Left kidney (tissue), 2 donors: ENCODE results near the gene TUBGCP2. TPM values are rescaled to one million over a fixed set of nuclear protein-coding genes. Genes with fewer than 3 reads are reported as not detected.

ENCODE experiments used
- DNase-seq: peaks from one replicate; pipeline ENCODE4 v3.0.0-alpha.2; 2013
- polyA plus RNA-seq: library from polyadenylated mRNA; unstranded; fragments of 120-200 nt; gene quantifications from one replicate; pipeline ENCODE4 v1.2.1, GENCODE V29; 2013; ENCODE audit not compliant: insufficient read length

Gene TUBGCP2
- polyA plus RNA-seq, 1 donor: 63.9 TPM

DNA sequence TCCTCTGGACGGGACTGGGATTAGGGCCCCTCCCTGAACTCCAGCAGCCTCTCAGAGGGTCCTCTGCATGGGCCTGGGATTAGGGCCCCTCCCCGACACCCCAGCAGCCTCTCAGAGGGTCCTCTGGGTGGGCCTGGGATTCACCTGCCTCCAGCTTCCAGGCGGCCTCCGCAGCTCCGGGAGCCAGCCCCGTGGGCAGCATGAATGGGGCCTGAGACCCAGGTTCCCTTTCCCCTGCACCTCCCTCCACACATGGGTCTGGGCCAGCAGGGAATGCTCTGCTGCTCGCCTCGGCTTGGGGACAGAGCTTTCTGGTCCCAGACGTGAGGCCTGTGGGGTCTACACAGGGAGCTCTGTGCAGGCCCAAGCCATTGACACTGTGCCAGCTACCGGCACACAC is 5.5 kb downstream of the TUBGCP2 start:
- DNase-seq: no peak

DNA sequence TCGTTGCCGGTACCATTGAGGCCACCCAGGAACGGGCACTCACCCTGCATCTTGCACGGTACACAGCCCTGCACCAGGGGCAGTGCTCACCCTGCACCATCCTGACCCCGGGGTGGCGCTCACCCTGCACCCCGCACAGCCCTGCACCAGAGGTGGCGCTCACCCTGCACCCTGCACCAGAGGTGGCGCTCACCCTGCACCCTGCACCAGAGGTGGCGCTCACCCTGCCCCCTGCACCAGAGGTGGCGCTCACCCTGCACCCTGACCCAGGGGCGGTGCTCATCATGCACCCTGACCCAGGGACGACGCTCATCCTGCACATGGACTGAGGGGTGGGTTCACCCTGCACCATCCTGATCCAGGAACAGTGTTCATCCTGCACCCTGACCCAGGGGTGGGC is 6.4 kb downstream of the TUBGCP2 start:
- DNase-seq: no peak

- DNase-seq: no peak
Measured at GRCh38 chr10:133299738-133300137, 8.9 kb downstream of the TUBGCP2 start.

GRCh38 chr10:133299224-133299623 is 9.4 kb downstream of the TUBGCP2 start:
- DNase-seq: no peak

DNA sequence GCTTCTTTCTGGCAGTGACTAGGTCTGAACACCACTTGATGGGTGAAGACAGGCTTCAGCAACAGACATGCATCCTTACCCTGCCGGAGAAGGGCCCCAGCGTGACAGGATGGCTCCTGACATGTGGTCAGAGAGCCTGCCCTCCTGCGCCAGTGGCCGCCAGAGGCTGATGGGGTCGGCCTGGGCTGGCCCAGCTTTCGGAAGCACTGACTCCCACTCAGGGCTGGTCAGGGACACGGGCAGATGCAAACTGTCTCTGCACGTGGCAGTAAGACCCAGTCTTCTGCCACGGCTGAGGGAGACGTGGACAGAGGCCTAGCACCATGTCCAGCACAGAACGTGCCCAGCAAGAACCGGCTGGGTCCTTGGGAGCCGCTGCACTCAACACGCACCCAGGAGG is 10.2 kb downstream of the TUBGCP2 start:
- no peak for DNase-seq

GRCh38 chr10:133297504-133297903 is 11.2 kb downstream of the TUBGCP2 start:
- DNase-seq: no peak

DNA sequence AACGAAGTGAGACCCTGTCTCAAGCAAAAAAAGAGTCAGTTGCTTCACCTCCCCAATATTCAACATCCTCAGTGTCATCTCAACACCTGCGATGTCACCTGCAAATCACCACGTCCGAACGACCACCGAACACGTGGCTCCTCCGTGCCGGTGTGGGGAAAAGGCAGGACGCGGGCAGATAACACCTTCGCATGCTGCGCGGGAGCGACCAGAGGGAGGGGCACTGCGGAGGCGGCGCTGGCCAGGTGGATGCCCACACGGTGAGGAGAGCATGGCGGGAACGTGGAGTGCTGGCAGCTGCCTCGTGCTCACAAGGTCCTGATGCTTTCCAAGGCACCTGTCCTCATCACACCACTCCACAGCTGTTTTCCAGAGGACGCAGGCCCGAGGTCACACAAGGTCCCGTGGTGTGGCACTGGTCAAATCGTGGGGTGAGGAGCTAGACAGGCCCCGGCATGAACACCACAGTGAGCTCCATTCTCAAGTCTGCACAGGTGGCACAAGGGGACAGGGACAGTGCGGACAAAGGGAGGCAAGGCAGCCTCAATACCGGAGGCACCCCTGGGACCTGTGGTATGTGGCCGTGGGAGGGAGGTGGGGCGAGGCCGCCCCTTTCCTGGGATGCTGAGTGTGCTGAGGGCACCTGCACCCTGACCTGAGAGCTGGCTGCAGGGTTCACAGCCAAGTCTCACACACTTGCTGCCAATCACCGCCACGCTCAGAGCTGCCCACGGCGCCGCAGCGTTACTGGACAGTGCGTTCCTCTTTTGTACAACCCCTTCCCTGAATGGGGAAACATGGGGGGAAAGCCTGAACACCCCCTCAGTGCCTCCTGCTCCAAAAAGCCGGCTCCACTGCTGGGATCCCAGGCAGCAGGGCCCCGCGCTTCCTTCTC is 13.0 kb downstream of the TUBGCP2 start:
- no peak for DNase-seq

- DNase-seq: no peak
Measured at GRCh38 chr10:133294189-133294588, 14.5 kb downstream of the TUBGCP2 start.

DNA sequence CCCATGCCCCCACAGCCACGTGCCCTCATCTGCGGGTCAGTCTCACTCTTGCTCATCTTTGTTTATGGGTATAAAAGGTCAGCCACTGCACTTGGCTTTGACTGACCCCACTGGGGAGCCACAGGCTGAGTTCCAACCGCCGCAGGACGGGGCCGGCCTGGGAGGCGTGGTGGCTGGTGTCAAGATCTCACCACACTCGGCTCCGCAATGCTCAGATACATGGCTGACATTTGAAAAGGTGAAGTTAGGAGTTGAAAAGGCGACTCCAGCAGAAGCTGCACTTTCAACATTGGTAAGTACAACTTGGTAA is 14.9 kb downstream of the TUBGCP2 start:
- no peak for DNase-seq

- DNase-seq: no peak
Measured at GRCh38 chr10:133292919-133293809, 15.5 kb downstream of the TUBGCP2 start.

DNA sequence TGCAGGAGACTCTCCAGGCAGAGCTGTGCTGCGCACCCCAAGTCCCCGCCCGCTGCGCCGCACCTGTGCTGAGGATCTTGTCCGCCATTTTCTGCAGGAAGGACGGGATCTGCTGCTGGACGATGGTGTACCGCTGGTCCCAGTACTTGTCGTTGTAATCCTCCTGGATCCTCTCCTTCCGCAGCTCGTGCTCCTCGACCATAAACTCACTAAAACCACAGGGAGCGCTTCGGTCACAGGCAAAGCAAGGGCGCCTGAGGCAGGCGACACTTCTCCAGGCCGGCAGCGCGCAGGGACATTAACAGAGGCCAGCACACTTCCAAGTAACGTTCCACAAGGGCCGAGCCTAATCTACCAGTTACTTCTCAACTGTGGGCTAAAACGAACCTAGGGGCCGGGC is 18.9 kb downstream of the TUBGCP2 start:
- DNase-seq: no peak

GRCh38 chr10:133287832-133288500 is 20.7 kb downstream of the TUBGCP2 start:
- DNase-seq: no peak

- no peak for DNase-seq
Measured at GRCh38 chr10:133286366-133286765, 22.3 kb downstream of the TUBGCP2 start.

DNA sequence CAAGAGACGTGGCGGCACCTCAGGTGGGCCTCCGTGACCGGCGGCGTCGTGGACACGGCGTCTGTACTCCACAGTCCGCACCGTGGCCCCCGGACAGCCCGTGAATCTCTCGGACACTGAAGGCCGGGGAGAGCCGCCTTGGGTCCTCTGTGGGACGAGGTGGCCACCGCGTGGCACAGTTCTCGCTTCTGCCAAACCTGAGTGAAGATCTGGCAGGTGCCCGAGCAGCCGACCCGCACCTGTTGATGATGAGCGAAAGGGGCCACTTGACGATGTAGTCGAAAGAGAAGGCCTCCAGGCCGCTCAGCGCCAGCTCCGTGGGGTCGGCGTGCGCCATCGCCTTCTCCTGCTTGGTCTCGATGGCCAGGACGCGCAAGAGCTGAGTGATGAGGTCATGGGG is 23.5 kb downstream of the TUBGCP2 start:
- DNase-seq: no peak

- no peak for DNase-seq
Measured at GRCh38 chr10:133283931-133284330, 24.7 kb downstream of the TUBGCP2 start.

- DNase-seq: no peak
Measured at GRCh38 chr10:133282846-133283390, 25.8 kb downstream of the TUBGCP2 start.

- no peak for DNase-seq
Measured at GRCh38 chr10:133281628-133282372, 26.9 kb downstream of the TUBGCP2 start.

- DNase-seq: no peak
Measured at GRCh38 chr10:133281084-133281483, 27.6 kb downstream of the TUBGCP2 start.

DNA sequence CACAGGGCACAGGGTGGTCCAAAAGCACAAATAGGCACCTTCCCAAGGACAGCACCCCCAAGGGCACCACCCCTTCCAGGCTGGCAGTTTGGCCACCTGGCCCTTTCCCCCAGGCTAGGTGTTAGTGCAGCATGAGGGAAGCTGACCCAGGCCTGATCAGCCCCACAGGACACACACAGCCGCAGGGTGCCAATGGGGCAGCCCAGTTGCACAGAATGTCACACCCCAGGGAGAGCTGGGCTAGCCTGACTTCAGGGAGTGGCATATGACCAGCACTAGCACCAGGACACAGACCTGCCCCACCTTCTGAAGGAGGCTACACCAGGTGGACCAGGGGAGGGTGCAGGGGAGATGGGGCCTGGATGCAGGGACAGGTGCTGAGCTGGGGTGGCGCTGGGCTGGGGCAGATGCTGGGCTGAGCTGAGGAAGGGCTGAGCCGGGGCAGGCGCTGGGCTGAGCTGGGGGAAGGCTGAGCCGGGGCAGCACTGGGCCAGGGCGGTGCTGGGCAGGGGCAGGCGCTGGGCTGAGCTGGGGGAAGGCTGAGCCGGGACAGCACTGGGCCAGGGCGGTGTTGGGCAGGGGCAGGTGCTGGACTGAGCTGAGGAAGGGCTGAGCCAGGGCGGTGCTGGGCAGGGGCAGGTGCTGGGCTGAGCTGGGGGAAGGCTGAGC is 28.1 kb downstream of the TUBGCP2 start:
- DNase-seq: no peak

DNA sequence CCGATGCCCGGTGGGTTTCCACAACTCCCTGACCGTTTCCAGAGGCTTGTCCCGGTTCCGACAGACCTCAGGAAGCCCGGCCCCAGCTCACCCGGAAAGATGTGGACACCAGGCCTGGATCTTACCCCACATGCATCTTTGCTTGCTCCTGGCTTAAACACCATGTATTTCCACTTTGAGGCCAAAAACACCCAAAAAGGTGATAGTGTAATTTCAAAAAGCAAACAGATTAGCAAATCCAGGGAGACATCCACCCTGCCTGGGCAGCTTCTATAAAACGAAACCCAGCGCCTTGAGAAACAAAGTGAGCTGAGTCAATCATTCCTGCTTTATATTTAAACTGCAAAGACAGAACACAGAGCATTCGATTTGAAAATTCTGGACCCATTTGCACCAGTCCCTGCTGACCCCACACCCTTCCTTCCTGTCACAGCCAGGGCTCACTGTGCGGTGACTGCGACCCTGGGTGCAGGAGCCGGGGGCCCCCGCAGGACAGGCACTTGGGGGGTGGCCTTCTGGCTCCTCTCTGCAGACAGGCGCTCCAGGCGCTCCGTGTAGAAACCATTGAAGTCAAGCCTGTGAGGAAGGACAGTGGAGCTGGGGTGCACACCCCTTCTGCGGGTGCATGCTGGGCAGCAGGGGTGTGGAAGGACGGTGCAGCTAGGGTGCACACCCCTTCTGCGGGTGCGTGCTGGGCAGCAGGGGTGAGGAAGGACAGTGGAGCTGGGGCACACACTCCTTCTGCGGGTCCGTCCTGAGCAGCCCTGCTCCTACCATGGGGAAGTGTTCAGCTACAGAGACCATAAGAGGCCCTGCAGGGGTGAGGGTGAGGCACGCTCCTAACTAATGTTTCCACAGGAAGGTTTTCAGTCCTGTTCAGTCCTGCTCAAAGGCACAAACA is 29.1 kb downstream of the TUBGCP2 start:
- no peak for DNase-seq
